B cell (primary cell): ENCODE results near the gene SYTL5.

Experiments
- CTCF ChIP-seq: fragments of 200-600 bp; IDR thresholded peaks from one replicate; pipeline ENCODE4 v1.8.0; 2022; ENCODE audit warnings: antibody characterized with exemption, mild to moderate bottlenecking
- EZH2 ChIP-seq: IDR thresholded peaks from 2 replicates; pipeline ENCODE4 v1.6.1; 2012; ENCODE audit warnings: borderline replicate concordance, low read depth, mild to moderate bottlenecking, moderate library complexity, low read length; ENCODE audit not compliant: insufficient read depth, poor library complexity, severe bottlenecking

GRCh38 chrX:37975421-37975820 lies 30.9 kb upstream of the SYTL5 start:
- TF ChIP-seq CTCF: no peak
- TF ChIP-seq EZH2: no peak
